Measurements from ENCODE around the gene SEMA3C.

- no peak for TF ChIP-seq CTCF (IDR thresholded peaks at IDR 0.05; ENCODE audit: extremely low read depth in 1 of 2, insufficient read depth in 1 of 2, low read depth in 1 of 2, low read length in 2 of 2)
- no peak for TF ChIP-seq FOS (IDR thresholded peaks at IDR 0.05; ENCODE audit: borderline replicate concordance, insufficient read depth, low read length)
- no peak for TF ChIP-seq POLR2A (IDR thresholded peaks at IDR 0.05; ENCODE audit: low read depth, low read length)
- no peak for TF ChIP-seq EZH2 (IDR thresholded peaks at IDR 0.05; ENCODE audit: borderline replicate concordance, low read depth, low read length, severe bottlenecking)
- TF ChIP-seq MAX (IDR thresholded peaks at IDR 0.05; ENCODE audit: insufficient read depth, insufficient read length), result no peak
- no peak for TF ChIP-seq POLR2AphosphoS5 (IDR thresholded peaks at IDR 0.05; ENCODE audit: insufficient read depth, low read depth, low read length)
Observed at GRCh38 chr7:80895056-80895455, 23.8 kb downstream of the SEMA3C start.
